ENCODE measurements around the gene DHRS12.

The DHRS12 gene

DNA sequence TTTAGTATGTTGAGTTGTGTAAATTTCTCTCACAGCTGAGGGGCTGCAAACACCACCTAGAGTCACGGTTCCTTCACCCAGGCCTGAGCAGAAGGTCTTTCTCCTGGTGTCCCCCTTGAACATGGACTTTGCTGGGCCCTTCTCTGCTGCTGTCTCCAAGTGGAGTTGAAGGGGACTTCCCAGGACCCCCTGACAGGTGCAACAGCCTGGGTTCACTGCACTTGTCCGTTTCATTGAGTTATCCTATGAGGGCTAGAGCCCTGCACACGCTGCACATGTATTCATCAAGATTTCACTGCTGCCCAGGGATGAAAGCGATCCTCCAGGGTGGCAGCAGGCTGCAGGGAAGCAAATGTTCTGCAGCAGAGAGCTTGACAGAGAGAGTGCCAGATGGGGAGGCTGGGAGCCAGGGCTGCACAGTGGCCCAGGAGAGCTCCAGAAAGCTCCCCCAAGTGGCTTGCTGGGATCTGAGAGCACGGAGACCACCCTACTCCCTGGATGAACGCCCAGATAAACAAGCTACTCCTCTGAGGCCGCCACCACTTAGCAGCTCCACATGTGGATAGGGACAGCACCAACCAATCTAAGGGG, 30.7 kb upstream of the DHRS12 start:
- TF ChIP-seq GATA3 (IDR thresholded peaks at IDR 0.05; ENCODE audit: low read depth, low read length) (no peak), GATA2 (IDR thresholded peaks at IDR 0.05; ENCODE audit: low read depth, low read length) (no peak)

DNA sequence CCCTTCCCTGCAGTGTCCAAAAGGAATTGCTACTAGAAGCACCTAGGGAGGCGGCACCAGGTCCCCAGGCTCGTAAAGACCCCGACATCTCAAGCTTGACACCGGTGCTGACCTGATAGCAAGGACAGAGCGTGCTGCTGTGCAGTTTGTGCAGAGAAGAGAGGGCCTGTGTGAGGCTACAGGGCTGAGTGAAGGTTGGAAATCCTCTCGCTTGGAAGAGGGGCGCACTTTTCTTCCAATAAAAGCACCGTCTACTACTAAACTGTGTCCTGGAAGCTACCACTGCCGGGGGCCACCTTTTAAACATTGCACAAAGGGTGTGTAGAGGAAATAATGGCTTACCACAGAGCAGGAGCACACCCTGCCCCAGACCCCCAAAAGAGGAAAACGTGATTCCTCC, 30.0 kb upstream of the DHRS12 start:
- TF ChIP-seq GATA3 (IDR thresholded peaks at IDR 0.05; ENCODE audit: low read depth, low read length), result no peak
- TF ChIP-seq GATA2 (IDR thresholded peaks at IDR 0.05; ENCODE audit: low read depth, low read length), result no peak

DNA sequence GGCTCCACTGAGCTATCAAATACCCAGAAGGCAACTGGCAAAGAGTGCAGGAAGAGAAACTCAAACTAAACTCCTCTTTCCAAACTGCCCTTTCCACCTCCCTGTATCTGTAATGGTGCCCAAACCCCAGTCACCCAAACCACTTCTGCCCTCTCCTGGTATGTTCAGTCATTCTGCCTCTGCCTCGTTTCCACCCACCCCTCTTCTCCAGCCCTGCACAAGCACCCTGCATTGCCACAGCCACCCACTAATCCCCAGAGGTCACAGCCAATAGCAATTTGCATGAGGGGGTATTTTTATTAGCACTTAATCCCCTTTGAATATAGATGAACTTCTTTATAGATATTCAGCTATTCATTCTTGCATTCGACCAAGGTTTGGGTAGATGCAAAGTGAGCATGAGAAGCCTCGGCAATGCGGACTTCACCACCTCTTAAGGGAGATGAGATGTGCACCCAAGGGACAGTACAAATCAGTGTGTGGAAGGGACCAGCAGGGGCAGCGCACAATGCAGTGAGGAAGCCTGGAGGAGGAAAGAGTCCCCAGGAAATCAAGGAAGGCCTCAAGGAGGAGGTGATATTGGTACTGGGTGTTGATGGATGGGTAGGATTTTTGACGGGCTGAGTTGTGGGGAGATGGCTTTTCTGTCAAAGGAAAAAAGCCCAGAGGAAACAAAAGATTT, 28.6 kb upstream of the DHRS12 start:
- no peak for TF ChIP-seq GATA3 (IDR thresholded peaks at IDR 0.05; ENCODE audit: low read depth, low read length)
- TF ChIP-seq GATA2 (IDR thresholded peaks at IDR 0.05; ENCODE audit: low read depth, low read length), result no peak

DNA sequence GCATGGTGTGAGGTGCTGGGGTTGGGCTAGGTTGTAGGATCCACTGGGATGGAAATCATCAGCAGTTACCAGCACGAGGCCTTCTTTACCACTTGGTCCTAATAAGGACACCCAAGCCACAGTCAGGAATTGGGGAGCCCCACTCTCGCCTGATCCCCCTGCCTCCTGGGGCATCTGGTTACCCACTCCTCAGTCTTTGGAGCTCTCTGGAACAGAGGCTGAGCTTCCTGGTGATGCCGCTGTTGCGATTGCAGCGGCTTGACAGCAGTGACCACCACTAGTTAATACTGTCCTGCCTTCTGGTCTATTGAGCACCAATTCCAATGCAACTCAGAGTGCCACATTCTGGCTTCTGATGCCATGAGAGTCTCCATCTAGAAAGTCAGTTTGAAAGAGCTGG, 27.6 kb upstream of the DHRS12 start:
- TF ChIP-seq GATA3 (IDR thresholded peaks at IDR 0.05; ENCODE audit: low read depth, low read length) (no peak), GATA2 (IDR thresholded peaks at IDR 0.05; ENCODE audit: low read depth, low read length) (no peak)

DNA sequence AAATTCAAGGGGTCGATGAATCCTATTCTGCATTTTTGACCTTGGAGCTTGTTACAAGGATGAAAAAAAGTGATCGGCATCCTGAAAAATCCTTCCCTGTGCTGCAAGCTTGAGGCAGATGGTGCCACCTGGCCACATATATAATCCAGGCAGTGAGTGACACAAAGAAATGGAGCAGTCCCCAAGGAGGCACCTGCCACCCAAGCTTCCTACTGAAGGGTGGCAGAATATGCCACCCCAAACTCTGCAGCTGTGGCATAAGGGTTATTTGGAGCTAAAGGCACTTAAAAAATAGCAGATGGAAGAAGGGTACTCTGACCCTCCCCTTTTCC, 25.6 kb upstream of the DHRS12 start:
- no peak for TF ChIP-seq GATA2 (IDR thresholded peaks at IDR 0.05; ENCODE audit: low read depth, low read length)
- no peak for TF ChIP-seq GATA3 (IDR thresholded peaks at IDR 0.05; ENCODE audit: low read depth, low read length)

DNA sequence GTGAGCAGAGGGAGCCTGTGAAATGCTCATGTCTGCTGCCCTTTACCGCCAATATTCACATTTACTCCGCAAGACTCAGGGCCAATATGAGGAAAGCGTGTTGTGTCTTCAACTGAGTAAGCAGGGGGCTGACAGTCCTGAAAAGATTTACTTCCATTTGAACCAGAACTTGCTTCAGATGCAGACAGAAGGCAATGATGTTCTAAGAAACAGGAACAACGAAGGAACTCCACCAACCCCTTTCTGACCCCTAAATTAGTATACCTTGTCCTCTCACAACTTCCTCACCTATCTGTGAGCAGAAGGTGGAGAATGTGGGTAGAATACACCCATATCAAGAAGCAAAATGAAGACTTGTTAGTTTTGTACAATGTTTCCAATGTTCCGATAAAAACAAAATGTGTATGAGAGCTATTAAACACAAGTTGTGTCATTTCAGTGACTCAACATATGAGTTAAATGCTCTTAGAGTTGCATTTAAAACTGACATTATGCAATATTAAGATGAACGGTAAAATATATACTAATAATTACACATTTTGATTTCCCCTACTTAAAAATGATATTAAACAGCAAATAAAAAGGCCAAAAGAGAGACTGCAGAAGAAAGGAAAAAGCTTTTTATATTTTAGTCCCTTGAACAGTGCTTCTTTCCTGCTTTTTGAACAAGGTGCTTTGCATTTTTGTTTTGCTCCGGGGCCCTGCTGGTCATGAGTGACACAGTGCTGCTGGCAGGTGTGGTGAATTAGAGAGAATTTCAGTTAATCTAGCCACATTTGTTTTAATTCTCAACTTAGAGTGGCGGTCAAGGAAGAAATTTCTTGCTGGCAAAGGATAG, 25.0 kb upstream of the DHRS12 start:
- no peak for TF ChIP-seq GATA2 (IDR thresholded peaks at IDR 0.05; ENCODE audit: low read depth, low read length)
- no peak for TF ChIP-seq GATA3 (IDR thresholded peaks at IDR 0.05; ENCODE audit: low read depth, low read length)

DNA sequence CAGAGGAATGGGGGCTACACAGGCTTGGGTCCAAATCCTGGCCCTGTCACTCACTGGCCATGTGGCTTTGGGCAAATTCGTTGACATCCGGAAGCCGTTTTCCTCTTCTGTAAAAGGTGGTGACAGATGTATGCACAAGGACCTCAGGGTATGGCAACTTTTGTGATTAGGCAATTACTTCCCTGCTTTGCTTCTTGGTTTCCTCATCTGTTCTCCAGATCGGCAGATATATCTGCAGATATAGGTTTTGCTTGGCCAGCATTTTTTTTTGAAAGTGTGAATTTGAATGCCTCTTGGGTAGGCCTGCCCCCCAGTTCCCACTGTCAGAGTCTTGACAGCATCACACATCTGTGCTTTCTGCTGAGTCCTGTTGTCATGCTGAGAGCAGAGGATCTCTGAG, 23.3 kb upstream of the DHRS12 start:
- no peak for TF ChIP-seq GATA2 (IDR thresholded peaks at IDR 0.05; ENCODE audit: low read depth, low read length)
- TF ChIP-seq GATA3 (IDR thresholded peaks at IDR 0.05; ENCODE audit: low read depth, low read length), result no peak

DNA sequence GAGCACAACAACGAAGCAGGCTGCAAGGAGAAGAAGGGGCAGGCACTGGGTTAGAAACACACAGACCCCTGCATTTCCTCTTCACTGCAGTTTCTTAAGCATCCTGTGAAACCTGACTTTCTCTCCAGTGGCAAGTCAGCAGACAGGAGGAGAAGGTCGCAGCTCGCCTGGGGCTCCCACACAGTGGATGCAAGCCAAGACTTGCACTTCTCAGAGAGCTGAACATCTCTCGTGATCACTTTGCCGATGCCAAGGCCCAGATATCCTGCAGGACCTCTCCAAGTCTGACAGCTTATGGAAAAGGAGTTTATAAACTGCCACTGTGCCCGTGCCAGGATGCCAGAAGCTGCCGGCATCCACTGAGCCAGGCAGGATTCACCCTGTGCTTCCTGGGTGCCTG, 22.6 kb upstream of the DHRS12 start:
- TF ChIP-seq GATA2 (IDR thresholded peaks at IDR 0.05; ENCODE audit: low read depth, low read length) (no peak), GATA3 (IDR thresholded peaks at IDR 0.05; ENCODE audit: low read depth, low read length) (no peak)

DNA sequence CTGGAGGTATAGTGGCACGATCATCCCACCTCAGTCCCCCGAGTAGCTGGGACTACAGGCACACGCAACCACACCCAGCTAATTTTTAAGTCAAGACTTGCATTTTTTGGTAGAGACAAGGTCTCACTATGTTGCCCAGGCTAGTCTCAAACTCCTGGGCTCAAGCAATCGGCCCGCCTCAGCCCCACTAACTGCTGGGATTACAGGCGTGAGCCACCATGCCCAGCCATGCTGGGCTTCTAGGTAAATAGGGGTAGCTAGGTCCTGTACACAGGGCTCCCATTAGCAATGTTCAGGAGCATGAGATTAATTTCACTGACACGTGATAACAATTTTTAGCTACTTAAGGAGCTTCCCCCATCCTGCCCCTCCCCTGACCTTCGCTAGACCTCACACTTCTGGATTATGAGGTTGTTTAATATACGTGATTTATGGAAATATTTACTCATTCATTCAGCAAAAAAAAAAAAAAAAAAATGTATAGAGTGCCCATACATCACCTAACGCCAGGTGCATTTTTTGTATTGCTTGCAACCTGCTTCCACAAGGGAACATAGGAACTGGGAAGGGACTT, 21.8 kb upstream of the DHRS12 start:
- TF ChIP-seq GATA3 (IDR thresholded peaks at IDR 0.05; ENCODE audit: low read depth, low read length) (no peak), GATA2 (IDR thresholded peaks at IDR 0.05; ENCODE audit: low read depth, low read length) (no peak)

DNA sequence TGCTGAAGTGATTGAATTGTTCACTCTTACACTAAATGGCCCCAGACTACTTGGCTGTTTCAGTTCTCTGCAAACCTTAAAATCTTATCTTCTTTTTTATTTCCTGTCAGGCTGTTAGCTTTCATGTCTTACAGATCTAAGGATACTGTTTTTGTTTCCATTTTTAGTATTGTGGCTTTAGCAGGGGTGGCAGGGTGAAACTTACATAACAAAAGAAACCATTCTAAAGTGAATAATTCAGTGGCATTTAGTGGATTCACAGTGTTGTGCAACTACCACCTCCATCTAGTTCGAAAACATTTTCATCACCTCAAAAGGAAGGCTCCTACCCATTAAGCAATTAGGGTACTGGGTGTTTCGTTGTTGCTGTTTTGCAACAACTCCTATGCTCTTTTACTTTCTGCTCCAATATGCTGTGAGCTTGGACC, 21.2 kb upstream of the DHRS12 start:
- TF ChIP-seq GATA2 (IDR thresholded peaks at IDR 0.05; ENCODE audit: low read depth, low read length), result no peak
- no peak for TF ChIP-seq GATA3 (IDR thresholded peaks at IDR 0.05; ENCODE audit: low read depth, low read length)

DNA sequence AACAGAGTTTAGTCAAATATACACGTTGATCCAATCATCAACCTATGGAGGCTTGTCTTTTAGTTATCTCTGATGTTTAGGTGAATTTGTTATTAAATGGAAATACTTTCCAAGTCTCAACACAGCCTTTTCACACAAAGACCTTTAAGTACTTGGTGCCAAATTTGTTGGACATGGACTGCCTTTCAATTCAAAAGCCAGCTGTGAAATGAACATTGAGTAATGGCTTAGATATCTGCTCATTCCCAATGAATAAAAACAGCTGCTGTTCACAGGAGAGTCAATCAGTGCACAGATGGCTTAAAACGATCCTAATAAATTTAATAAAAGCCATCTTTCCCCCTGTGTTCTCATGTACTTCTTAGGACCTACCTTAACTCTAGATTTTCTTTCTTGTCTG, 19.9 kb upstream of the DHRS12 start:
- TF ChIP-seq GATA2 (IDR thresholded peaks at IDR 0.05; ENCODE audit: low read depth, low read length) (no peak), GATA3 (IDR thresholded peaks at IDR 0.05; ENCODE audit: low read depth, low read length) (no peak)

DNA sequence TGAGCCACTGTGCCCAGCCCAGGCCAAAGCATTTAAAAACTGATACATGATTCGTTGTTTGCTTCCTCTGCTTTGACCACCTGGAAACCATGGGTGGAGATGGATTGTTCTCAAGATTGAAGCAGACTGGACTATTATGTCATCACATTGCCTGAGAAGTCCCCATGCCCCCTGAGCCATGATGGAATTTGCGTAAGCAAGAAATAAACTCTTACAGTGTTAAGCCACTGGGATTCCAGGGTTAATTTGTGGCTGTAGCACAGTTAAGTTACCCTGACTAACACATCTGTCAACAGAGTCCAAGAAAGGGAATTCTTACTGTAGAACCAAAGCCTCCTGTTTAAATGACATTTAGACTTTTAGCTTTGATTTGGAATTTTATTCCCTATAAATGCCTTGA, 19.4 kb upstream of the DHRS12 start:
- TF ChIP-seq GATA3 (IDR thresholded peaks at IDR 0.05; ENCODE audit: low read depth, low read length) (no peak), GATA2 (IDR thresholded peaks at IDR 0.05; ENCODE audit: low read depth, low read length) (no peak)

DNA sequence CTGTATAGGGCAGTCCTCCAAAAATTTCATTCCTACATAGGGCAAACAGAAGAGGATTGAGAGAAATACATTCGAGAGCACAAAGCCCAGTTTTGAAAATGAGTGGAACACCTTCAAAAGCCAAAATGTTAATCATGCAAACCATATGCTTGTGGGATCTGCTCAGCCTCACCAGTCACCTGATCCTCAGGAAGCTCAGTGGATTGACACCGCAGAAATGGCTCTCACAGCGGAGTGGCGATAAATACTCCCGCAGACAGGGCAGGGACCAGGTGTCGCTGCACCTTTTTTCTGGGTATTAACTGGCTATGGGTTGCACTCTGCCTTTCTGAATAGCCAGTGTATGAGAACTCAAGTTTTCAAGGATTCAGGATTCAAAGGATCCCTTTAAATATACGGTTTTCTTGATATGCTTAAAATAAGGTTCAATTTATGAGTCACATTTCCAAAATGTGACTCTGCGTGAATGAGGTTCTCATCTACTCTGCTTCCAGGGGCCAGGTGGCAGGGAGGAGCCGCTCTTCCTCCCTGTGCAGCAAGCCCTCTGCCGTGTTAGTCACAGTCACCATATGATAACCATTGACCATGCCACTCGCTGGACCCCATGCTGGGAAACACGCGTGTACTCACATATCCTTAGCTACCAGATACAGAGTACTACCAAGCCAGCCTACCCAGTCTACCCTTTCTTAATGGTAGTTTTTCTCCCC, 18.3 kb upstream of the DHRS12 start:
- TF ChIP-seq GATA2 (IDR thresholded peaks at IDR 0.05; ENCODE audit: low read depth, low read length), result no peak
- no peak for TF ChIP-seq GATA3 (IDR thresholded peaks at IDR 0.05; ENCODE audit: low read depth, low read length)

DNA sequence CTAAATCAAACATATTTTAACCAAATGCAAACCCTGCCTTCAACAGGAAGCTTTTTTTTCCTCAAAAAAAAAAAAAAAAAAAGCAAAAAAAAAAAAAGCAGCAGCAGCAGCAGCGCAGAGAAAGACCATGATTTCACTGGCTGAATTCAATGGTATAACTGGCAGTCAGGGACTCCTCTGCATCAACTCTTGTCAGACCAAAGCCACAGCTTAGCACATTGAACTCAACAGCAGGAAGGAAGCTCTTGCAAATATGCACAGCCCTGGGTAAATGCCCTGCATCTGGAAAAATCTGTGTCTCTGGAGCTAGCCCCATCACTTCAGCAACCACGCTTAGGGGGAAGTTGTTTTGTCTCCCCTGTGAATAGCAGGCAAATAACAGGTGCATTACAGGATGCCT, 17.6 kb upstream of the DHRS12 start:
- TF ChIP-seq GATA2 (IDR thresholded peaks at IDR 0.05; ENCODE audit: low read depth, low read length) (no peak), GATA3 (IDR thresholded peaks at IDR 0.05; ENCODE audit: low read depth, low read length) (no peak)

Measured in SH-SY5Y (cell line).